AG04450 (cell line): ENCODE measurements around the gene CLMP. TPM values are rescaled to one million over a fixed set of nuclear protein-coding genes. Genes with fewer than 3 reads are reported as not detected.

ENCODE experiments used
- CTCF ChIA-PET: fragments of 300-600, 350-600 bp; formaldehyde crosslinking; extraction: SDS; loops from one replicate; lab custom pipeline; 2022; ENCODE audit warnings: antibody characterized with exemption, inconsistent platforms; lab: Charles Lee
- POLR2A ChIA-PET: fragments of 350-600 bp; formaldehyde crosslinking; extraction: SDS; loops from one replicate; lab custom pipeline; 2021; ENCODE audit warnings: antibody characterized with exemption, inconsistent platforms; lab: Yijun Ruan, JAX
- DNase-seq: peaks from one replicate; pipeline ENCODE4 v3.0.0-alpha.2; 2011; ENCODE audit warnings: low read depth, low spot score
- H3K27ac ChIP-seq: one replicate; pipeline ENCODE4 v1.5.1; 2012; ENCODE audit warnings: low read depth, low read length, control low read depth
- H3K27me3 ChIP-seq: one replicate; pipeline ENCODE4 v1.6.0; 2012; ENCODE audit warnings: low read length; ENCODE audit not compliant: control insufficient read depth, insufficient read depth
- H3K4me3 ChIP-seq: 2 replicates; pipeline ENCODE4 v1.5.1; 2011; ENCODE audit warnings: mild to moderate bottlenecking, low read depth, low read length, control low read depth
- H3K9me3 ChIP-seq: 2 replicates; pipeline ENCODE4 v1.5.1; 2012; ENCODE audit warnings: low read length; ENCODE audit not compliant: control insufficient read depth, insufficient read depth
- CTCF ChIP-seq: IDR thresholded peaks from 2 replicates; pipeline ENCODE4 v1.5.1; 2011; ENCODE audit warnings: low read depth, low read length, control low read depth, inconsistent platforms
- polyA plus RNA-seq: library from polyadenylated mRNA; depleted of rRNA; stranded (reverse); fragments of >200 nt; gene quantifications from 2 replicates; pipeline ENCODE4 v1.2.3, GENCODE V29; 2011

CLMP gene
- polyA plus RNA-seq, 1 experiment = 288 TPM

- Histone ChIP-seq H3K9me3 (no peaks in the 10 kb centered on the region), H3K27ac (no peak overlapping the region), H3K27me3 (no peaks in the 10 kb centered on the region), H3K4me3 (no peak overlapping the region)
- CTCF ChIA-PET = interaction anchor here (0.9 to 3.3 kb wide), 3 partner anchors 16 to 191 kb away, joined by 4 to 13 read pairs (median 4); no protein-coding TSS in a partner anchor
- POLR2A ChIA-PET = no interaction called here
- no peak for DNase-seq
- no peak for TF ChIP-seq CTCF
Observed at GRCh38 chr11:123069908-123070821, 124.9 kb downstream of the CLMP start.

GRCh38 chr11:123065621-123066020 is 129.4 kb downstream of the CLMP start:
- POLR2A ChIA-PET = interaction anchor here (0.6 kb wide), 1 partner anchor 369 kb away, joined by 15 read pairs; no protein-coding TSS in a partner anchor
- TF ChIP-seq CTCF = no peak
- Histone ChIP-seq H3K4me3 (no peak overlapping the region), H3K9me3 (no peaks in the 10 kb centered on the region; the same call in 1 of the 2 replicates), H3K27me3 (no peaks in the 10 kb centered on the region), H3K27ac (no peak overlapping the region)
- DNase-seq = peak; percentile 13
- CTCF ChIA-PET = interaction anchor here (1.0 to 2.7 kb wide), 2 partner anchors 11 to 196 kb away, joined by 4 to 13 read pairs; no protein-coding TSS in a partner anchor

GRCh38 chr11:123063826-123064657 is 131.0 kb downstream of the CLMP start:
- CTCF ChIA-PET = interaction anchor here (1.2 to 2.7 kb wide), 3 partner anchors 10 to 197 kb away, joined by 8 to 13 read pairs (median 8); no protein-coding TSS in a partner anchor
- no peak for DNase-seq
- Histone ChIP-seq H3K9me3 (no peaks in the 10 kb centered on the region; the same call in 1 of the 2 replicates), H3K27ac (peak overlapping the region; percentile 99), H3K4me3 (peak overlapping the region; percentile 95; the same call in 1 of the 2 replicates), H3K27me3 (no peaks in the 10 kb centered on the region)
- no peak for TF ChIP-seq CTCF
- POLR2A ChIA-PET = no interaction called here

- ChIA-PET CTCF (interaction anchor here (1.4 to 2.7 kb wide), 2 partner anchors 184 to 198 kb away, joined by 8 to 13 read pairs; no protein-coding TSS in a partner anchor), POLR2A (interaction anchor here (0.8 to 1.5 kb wide), 7 partner anchors 10 to 407 kb away, joined by 3 to 21 read pairs (median 7); no protein-coding TSS in a partner anchor)
- TF ChIP-seq CTCF = no peak
- DNase-seq = peak; percentile 11
- H3K9me3 ChIP-seq = no peaks in the 10 kb centered on the region; the same call in 1 of the 2 replicates
- H3K27me3 ChIP-seq = no peaks in the 10 kb centered on the region
- peak overlapping the region; percentile 99 for H3K27ac ChIP-seq
- H3K4me3 ChIP-seq = peak overlapping the region; percentile 95
Observed at GRCh38 chr11:123062892-123063825, 131.9 kb downstream of the CLMP start.
